Measurements from ENCODE around the gene C17orf114.

The C17orf114 gene

GRCh38 chr17:4839965-4840892 lies 38.1 kb upstream of the C17orf114 start:
- Histone ChIP-seq H3K4me1 (peaks cover 25 to 92% (median 54%) of the 10 kb centered on the region in 3 donors), H3K36me3 (peaks cover 0 to 26% (median 0%) of the 10 kb centered on the region in 3 donors), H3K27me3 (no peaks in the 10 kb centered on the region), H3K27ac (peak overlapping the region in 1 of 4 donors; percentile 43), H3K4me3 (no peak overlapping the region), H3K9me3 (no peaks in the 10 kb centered on the region)
- TF ChIP-seq CTCF (IDR thresholded peaks at IDR 0.05) (no peak), POLR2A (IDR thresholded peaks at IDR 0.05) (no peak)
- intact Hi-C loops (cut with DNase I), result no loop called here
- DNase-seq, result no peak
- WGBS, 2 donors, result 64 to 68% methylated on average over 8 of the region's 8 CpGs

DNA sequence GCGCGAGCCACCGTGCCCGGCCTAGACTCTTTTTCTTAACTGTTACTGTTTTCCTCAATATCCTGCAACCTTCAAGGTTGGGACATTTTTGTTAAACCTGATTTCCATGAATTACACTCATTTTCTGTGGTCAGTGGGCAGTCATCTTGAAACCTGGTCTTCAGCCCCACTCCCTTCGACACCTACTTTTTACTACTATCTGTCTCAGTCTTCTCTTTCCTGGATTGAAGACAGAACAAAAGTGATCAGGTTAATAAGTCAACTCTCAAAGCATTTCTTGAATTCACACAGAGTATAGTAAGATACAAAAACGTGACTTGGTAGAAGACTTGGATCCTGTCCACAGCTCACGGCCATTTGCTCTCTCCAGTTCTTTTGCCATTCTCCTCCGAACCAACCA lies 37.1 kb upstream of the C17orf114 start:
- 82 to 89% methylated on average over 8 of the region's 8 CpGs for WGBS, 2 donors
- Histone ChIP-seq H3K4me3 (no peak overlapping the region), H3K27me3 (no peaks in the 10 kb centered on the region), H3K9me3 (no peaks in the 10 kb centered on the region), H3K27ac (peak overlapping the region in 1 of 4 donors; percentile 10), H3K4me1 (peaks cover 31 to 93% (median 63%) of the 10 kb centered on the region in 3 donors), H3K36me3 (peaks cover 0 to 18% (median 0%) of the 10 kb centered on the region in 3 donors)
- DNase-seq, result no peak
- TF ChIP-seq POLR2A (IDR thresholded peaks at IDR 0.05), result no peak
- TF ChIP-seq CTCF (IDR thresholded peaks at IDR 0.05), result no peak
- intact Hi-C loops (cut with DNase I), result no loop called here

DNA sequence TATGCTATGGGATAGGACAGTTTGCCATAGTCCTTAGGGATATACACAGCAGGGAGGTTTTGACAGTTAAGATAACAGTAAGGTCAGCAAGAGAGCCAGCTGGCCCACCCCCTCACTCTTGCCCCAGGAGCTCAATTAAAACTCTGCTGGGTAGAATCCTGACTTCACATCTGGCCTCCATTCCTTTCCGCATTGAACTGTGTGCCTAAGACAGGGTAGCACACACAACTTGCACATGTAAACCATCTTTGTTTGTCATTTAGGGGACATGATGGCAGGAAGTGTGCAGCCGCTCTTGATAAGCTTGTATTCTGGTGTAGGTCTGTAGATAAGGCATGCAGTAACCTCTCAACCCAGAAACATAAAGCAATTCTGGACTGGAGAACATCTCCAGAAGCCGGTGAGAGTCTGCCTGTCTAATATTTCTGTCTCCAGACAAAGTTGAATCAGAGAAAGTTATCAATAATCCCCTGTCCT lies 36.2 kb upstream of the C17orf114 start:
- Histone ChIP-seq H3K4me3 (no peak overlapping the region), H3K9me3 (no peaks in the 10 kb centered on the region), H3K36me3 (peaks cover 0 to 11% (median 0%) of the 10 kb centered on the region in 3 donors), H3K27ac (peak overlapping the region; percentile 17 to 99 (median 54)), H3K27me3 (no peaks in the 10 kb centered on the region), H3K4me1 (peaks cover 36 to 92% (median 63%) of the 10 kb centered on the region in 3 donors)
- 90 to 95% methylated on average over 3 of the region's 3 CpGs for WGBS, 2 donors
- DNase-seq, result no peak
- intact Hi-C loops (cut with DNase I), result no loop called here
- TF ChIP-seq CTCF (IDR thresholded peaks at IDR 0.05) (no peak), POLR2A (IDR thresholded peaks at IDR 0.05) (no peak)

- DNase-seq, result no peak
- intact Hi-C loops (cut with DNase I), result no loop called here
- Histone ChIP-seq H3K9me3 (no peaks in the 10 kb centered on the region), H3K36me3 (peaks cover 0 to 11% (median 0%) of the 10 kb centered on the region in 3 donors), H3K4me1 (peaks cover 36 to 85% (median 63%) of the 10 kb centered on the region in 3 donors), H3K4me3 (peak overlapping the region in 1 of 4 donors; percentile 9), H3K27ac (peak overlapping the region; percentile 17 to 99 (median 54)), H3K27me3 (no peaks in the 10 kb centered on the region)
- 29 to 48% methylated on average over 10 to 13 of the region's 13 CpGs for WGBS, 2 donors
- TF ChIP-seq POLR2A (IDR thresholded peaks at IDR 0.05), result no peak
- no peak for TF ChIP-seq CTCF (IDR thresholded peaks at IDR 0.05)
These were observed 35.6 kb upstream of the C17orf114 start for GRCh38 chr17:4837471-4838308.
